ENCODE data around the gene AKIP1.

The AKIP1 gene

GRCh38 chr11:8961401-8961800 lies 50.4 kb downstream of the AKIP1 start:
- DNase-seq (ENCODE audit: low read depth), result no peak

GRCh38 chr11:8962841-8963240 lies 51.9 kb downstream of the AKIP1 start:
- DNase-seq (ENCODE audit: low read depth), result no peak

- no peak for DNase-seq (ENCODE audit: low read depth)
These were observed 52.8 kb downstream of the AKIP1 start for GRCh38 chr11:8963569-8964323.

GRCh38 chr11:8964324-8965320 lies 53.6 kb downstream of the AKIP1 start, which contains the start of gene TMEM9B:
TMEM9B (minus strand) TSS chr11:8964442; CDS start chr11:8964313, 129 bp downstream.
- peak; percentile 80 for DNase-seq (ENCODE audit: low read depth)

- DNase-seq (ENCODE audit: low read depth), result no peak
These were observed 56.2 kb downstream of the AKIP1 start for GRCh38 chr11:8967184-8967583.
